Dedifferentiated amniotic fluid mesenchymal stem cell (primary cell): ENCODE measurements around the gene ERN2.

Experiments used
- DNase-seq: peaks from one replicate; pipeline ENCODE4 v3.0.0-alpha.2; 2016; ENCODE audit errors: extremely low spot score

ERN2 gene

DNA sequence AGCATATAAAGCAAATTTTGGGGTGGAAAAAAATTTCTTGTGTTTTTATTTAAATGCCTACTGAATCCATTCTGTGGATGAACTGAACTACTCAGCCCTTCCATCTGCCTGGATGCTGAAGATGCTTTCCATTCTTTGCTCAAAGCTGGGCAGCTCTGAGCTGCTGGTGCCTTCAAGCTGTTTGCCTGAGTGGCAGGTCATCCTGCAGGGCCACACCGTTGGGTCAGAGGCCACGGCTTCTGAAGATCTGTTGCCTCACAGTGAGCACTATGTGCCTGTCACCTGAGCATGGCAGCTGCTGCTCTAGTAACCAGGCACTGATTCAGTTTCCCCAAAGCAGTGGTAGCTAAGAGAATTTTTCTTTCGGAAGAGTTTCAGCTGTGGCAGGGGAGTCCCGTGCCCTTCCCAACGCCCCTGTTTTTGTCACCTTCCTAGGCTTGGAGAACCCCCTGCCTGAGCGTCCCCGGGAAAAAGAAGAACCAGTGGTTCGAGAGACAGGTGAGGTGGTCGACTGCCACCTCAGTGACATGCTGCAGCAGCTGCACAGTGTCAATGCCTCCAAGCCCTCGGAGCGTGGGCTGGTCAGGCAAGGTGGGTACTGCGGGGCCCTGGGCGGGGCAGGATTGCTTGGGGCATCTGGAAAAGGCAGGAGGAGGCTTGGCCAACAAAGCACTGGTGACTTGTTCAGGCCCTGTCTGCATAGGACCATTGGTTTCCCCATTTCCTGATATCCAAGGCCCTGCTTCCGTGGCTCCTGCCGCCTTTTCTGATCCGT lies 25.8 kb downstream of the ERN2 start:
- DNase-seq, result no peak

DNA sequence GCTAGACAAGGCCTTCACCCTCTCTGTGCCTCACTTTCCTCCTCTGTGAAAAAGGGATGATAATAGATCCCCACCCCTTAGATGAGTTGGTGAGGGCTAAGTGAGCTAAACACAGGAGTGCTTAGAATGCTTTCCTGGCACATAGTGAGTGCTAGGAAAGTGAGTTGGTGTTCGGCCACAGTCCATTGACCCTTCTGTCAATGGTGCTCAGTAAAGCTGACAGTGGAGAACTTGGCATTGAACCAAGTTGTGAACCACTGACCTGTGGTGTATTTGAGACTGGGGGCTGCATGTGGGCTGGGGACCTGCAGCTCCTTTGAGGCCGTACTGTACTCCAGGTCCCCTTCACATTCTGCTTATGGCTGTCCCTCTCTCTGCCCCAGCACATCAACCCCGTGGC lies 29.5 kb downstream of the ERN2 start:
- no peak for DNase-seq

GRCh38 chr16:23682181-23682580 lies 30.8 kb downstream of the ERN2 start:
- no peak for DNase-seq

DNA sequence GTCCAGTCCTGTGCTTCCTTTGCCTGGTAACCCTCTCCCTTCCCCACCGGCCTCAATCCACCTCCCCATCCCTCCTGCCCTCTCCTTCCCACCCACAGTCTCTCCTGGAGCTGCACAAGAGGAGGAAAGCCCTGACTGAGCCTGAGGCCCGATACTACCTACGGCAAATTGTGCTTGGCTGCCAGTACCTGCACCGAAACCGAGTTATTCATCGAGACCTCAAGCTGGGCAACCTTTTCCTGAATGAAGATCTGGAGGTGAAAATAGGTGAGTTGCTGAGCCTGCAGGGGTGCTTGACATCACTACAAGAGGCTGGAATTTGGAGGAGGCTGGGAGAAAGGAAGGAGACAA lies 33.1 kb downstream of the ERN2 start:
- DNase-seq, result no peak

- no peak for DNase-seq
Measured at GRCh38 chr16:23679274-23679985, 33.6 kb downstream of the ERN2 start.

- peak; percentile 78 for DNase-seq
Measured at GRCh38 chr16:23678430-23679273, 34.4 kb downstream of the ERN2 start, which contains the start of gene PLK1. PLK1 (plus strand) TSS chr16:23678889; CDS start chr16:23678933, 44 bp downstream.

GRCh38 chr16:23676924-23677480 lies 36.0 kb downstream of the ERN2 start:
- DNase-seq, result no peak

DNA sequence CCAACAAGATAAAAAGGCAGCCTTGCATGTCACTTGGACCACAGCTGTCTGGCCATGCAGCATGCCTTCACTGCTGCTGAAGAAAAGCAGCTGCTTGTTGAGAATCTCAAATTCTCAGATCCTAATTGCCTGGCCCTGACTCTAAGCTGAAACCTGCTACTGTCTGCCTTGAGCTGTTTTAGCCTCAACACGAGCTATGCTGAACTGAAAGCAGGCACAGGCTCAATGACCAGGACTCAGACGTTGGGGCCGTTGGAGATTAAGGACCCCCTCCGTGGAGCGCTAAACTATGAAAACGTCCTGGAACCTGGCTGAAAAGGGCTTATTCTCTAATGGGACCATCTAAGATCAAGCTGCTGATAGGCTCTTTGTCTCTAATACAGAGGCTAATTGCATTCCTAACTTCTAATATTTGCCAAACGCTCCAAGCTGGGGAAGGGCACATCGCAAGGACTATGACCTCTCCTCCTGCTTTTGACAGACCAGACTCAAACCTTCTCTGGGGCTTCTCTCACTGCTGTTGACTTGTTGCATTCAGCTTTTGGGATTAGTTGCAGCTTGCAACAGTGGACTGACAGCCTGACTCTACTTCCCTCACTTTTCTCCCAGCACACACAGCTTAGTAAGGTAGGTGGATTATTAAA lies 38.9 kb downstream of the ERN2 start:
- DNase-seq, result no peak

DNA sequence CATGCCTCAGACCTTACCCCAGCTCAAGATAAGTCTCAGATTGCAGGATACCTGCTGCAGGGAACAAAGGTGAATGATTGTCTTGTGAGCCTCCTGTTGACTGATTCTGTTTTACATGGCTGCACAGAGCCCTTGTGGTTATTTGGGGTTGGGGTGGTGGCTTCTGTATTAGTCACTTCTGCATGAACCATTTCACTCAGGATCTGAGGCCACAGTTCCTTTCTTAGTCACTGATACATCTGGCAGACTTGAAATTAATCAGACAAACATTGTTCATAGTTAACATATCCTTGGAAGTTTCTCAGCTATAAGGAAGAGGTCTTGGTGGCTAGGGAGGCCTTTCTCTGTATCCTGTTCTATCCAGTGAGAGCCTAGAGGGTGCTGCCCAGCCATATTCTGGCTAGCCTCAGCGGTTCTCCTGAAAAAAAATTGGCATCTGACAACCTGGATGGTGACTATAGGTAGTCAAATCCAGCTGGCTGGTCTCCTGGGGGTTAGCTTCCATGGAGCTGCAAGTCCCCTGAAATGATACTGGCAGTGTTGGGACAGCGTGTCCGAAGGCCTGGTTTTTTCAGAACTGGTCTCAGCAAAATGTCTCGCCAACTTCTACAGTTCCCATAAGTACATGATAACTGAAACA lies 42.8 kb downstream of the ERN2 start:
- DNase-seq, result no peak

GRCh38 chr16:23668873-23669272 lies 44.1 kb downstream of the ERN2 start:
- no peak for DNase-seq

DNA sequence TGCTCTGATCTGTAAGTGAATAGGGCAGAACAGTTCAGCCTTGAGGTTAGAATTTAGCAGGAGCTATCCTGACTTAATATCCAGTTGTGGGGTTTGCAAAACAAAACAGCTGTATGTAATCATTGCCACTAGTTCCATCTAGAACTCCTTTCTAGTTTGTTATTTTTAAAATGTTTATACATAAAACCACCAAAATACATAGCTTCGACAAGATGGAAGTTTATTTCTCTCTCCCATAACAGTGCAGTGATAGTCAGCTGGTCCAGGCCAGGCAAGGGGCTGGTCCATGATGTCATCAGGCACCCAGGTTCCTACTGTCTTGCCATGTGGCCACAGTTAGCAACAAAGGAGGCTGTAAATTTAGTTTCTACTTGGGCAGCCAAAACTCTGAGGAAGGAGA lies 44.8 kb downstream of the ERN2 start:
- DNase-seq, result no peak

DNA sequence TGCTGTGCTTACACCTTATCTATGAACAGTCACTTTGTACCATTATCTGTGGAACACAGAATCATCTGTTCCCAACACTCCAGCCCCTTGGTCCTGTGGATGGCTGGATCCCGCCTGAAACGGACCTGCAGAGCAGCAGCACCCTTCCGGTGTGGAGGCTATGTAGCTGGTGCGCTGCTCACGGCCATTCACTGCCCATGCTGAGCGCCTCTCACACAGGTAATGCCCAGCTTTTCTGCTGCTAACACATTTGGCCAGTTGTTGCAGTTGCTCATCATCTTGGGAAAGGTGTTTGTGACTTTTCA lies 45.7 kb downstream of the ERN2 start:
- DNase-seq, result no peak

DNA sequence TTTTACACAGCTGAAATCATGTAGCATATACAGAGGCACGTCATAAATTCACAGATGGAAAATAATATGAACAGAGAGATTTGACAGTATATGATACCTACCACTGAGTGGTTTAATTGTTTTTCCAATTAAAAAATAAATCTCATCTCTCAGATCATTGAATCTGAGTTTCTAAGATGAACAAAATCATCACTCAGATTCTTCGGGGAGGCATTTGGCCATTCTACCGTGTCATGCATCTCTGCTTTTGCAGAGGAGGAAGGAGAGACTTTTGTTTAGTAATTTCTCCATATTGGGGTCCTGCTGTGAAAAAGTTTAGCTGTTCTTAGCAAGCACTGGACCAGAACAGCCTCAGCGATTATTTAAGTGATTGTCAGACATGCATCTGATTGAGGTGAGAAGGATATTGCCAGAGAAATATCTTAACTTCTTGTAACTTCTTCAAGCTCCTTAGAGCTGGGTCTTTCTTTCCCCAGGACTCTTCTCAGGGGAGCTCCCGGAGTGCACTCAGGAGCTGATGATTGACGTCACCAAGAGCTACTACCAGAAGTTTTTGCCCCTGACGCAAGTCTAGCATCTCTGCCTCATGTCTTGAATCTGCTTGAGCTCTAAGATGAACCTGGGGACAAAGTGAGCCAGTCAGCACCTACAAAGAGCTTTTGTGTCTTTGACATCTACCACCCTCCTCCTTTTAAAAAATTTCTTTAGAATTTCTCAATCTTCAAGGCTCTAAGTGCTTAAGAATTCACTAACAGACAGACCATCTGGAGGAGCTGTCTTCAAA lies 46.3 kb downstream of the ERN2 start:
- no peak for DNase-seq

DNA sequence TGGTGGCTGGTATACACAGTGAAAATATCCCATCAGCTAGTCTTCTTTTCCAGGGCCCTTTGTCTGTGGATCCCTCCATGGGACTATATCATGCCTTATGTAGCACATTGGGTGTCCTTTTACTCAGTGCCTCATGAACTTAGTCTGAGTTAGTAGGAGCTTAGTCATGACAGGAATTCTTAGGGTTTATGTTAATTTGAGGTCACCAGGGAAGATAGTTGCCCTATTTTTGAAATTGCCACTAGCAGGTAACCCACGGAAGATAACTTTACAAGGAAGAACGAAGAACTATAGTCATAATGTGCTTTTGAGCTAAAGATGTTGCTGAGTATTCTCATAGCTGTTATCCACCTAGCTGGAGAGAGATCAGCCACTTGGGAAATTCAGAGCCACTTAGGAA lies 49.1 kb downstream of the ERN2 start:
- DNase-seq, result no peak

DNA sequence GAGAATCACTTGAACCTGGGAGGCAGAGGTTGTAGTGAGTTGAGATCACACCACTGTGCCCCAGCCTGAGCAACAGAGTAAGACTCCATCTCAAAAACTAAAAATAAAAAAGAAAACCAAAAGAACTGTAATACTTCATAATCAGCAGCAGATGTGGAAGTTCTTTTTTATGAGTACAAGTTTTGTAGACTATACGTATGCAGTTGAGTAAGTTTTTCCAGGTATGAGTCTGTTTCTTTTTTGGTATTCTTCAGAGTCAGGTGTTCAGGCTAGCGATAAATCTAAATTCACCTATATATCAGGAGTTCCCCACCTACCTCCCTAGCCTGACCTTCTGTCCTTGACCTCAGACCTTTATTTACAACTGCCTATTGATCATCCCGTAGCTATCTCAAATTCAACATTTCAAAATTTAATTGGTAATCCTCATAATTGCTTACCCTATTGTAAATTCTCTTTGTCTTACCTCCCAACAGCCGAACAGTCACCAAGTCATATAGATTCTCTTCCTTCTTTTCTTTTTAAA lies 61.0 kb downstream of the ERN2 start:
- no peak for DNase-seq

GRCh38 chr16:23650674-23651416 lies 62.2 kb downstream of the ERN2 start:
- DNase-seq, result no peak

- no peak for DNase-seq
Measured at GRCh38 chr16:23642246-23642774, 70.7 kb downstream of the ERN2 start.

DNA sequence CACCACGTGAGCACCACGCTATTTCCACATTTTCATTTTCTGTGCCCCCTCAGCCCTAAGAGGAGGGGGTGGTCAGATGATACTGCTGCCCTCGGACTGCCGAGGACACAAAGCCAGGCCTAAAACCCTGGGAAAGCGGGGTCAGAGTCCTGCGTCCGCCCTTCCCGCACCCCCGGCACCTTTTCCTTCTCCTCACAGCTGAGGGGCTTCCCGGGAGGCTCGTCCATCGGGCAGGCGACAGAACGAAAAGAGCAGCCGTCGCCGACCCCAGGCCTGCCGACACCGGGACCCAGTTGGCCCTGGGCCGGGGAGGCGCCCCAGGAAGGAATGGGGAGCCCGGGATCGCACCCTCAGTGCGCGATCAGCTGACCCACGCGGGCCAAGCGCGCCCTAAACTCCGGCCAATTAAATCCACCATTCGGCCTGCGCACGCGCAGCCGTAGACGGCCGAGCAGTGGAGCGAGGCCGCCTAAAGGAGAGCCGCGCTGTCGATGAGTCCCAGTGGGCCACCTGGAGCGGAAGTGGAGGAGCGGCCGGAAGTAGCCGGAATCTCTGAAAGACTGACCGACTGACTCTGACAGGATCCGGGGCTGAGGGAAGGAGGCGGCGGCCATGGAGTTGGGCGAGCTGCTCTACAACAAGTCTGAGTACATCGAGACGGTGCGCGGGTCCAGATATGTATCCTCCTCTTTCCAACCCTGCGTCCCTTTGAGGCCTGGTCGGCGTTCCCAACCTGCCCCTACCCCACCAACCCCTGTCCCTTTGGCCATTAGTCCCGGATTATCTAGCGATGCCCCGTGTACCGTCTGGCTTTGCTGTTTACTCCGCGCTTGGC lies 71.9 kb downstream of the ERN2 start, which contains the start of the genes DCTN5 and PALB2:
Gene DCTN5 (plus strand): TSS at position 536 of the 835 bp plus-strand sequence. CDS start 77 bp downstream, at position 613.
Gene PALB2 (minus strand): TSS at position 380 of the 835 bp plus-strand sequence. CDS start 153 bp downstream, at position 227.
- DNase-seq, result peak; percentile 96
